Right lobe of liver (tissue), 6 donors: ENCODE data around the gene RBM33. TPM values are rescaled to one million over a fixed set of nuclear protein-coding genes. Genes with fewer than 3 reads are reported as not detected.

Experiments used
- ATAC-seq, 4 donors: fragments of 200-7000 bp; cut with Tn5 transposase; one replicate each; pipeline ENCODE4 v1.9.1; 2020; ENCODE audit warnings: mild to moderate bottlenecking in 4 of 4, moderate library complexity in 4 of 4
- DNase-seq, 3 donors: peaks; one replicate each; pipeline ENCODE4 v3.0.0-alpha.2; 2020
- H3K27ac ChIP-seq, 3 donors: fragments of 200-600 bp; one replicate each; pipeline ENCODE4 v1.8.0; 2022
- H3K27me3 ChIP-seq, 2 donors: fragments of 200-600 bp; one replicate each; pipeline ENCODE4 v1.8.0; 2022
- H3K36me3 ChIP-seq, 4 donors: fragments of 200-600 bp; sonication (generic) in 1 of 4; one replicate each; pipeline versions ENCODE4 v1.5.1 to v1.8.0; 2017 to 2022; ENCODE audit warnings: control low read depth in 1 of 4
- H3K4me1 ChIP-seq, 4 donors: fragments of 200-600 bp; sonication (generic) in 1 of 4; one replicate each; pipeline versions ENCODE4 v1.5.1 to v1.8.0; 2017 to 2022; ENCODE audit warnings: control low read depth in 1 of 4
- H3K4me3 ChIP-seq, 3 donors: fragments of 200-600 bp; one replicate each; pipeline ENCODE4 v1.8.0; 2022
- H3K9me3 ChIP-seq, 4 donors: fragments of 200-600 bp; sonication (generic) in 1 of 4; one replicate each; pipeline versions ENCODE4 v1.5.1 to v1.8.0; 2017 to 2022; ENCODE audit warnings: control low read depth in 1 of 4
- CTCF ChIP-seq, 4 donors: fragments of 200-600 bp in 3 of 4; fragments of 450-650 bp in 1 of 4; IDR thresholded peaks; one replicate each; pipeline versions ENCODE4 v1.5.1 to v1.8.0; 2016 to 2022; ENCODE audit warnings: antibody characterized with exemption in 4 of 4, mild to moderate bottlenecking in 2 of 4
- POLR2A ChIP-seq: fragments of 450-650 bp; IDR thresholded peaks from one replicate; pipeline ENCODE4 v1.6.1; 2017; ENCODE audit warnings: antibody characterized with exemption, mild to moderate bottlenecking
- WGBS: methylation state at CpG from one replicate; pipeline ENCODE4 v1.1.6; 2018; ENCODE audit warnings: low coverage, low lambda C conversion rate; ENCODE audit not compliant: insufficient coverage; ENCODE audit errors: missing lambda C conversion rate; 5-methylcytosine and 5-hydroxymethylcytosine counted together
- intact Hi-C, 2 donors: fragments of 100-400 bp; cut with DNase I; formaldehyde crosslinking; loops; one replicate each; pipeline versions ENCODE4 v1.11.2 to v1.14.1; 2022
- total RNA-seq, 6 experiments: library from RNA; depleted of rRNA in 2 of 6; stranded (reverse); fragments of >200 nt in 2 of 6; fragmentation: NEBNext Ultra II Directional in 3 of 6; extraction: Animal tissue kit (Norgen Biotek cat#: 25700) in 3 of 6; gene quantifications; one replicate each; pipeline versions ENCODE4 v1.1.0 to v1.2.4, GENCODE V29; 2016 to 2023
- donor health status: DM: no; HTN: yes; CAD: no.
- donor health status: DM: no; HTN: no; CAD: no.
- donor health status: DM: no; HTN: no; CAD: no.
- donor health status: DM: no; HTN: yes; CAD: no.
- donor health status: DM: no; HTN: yes; CAD: no.

The RBM33 gene
- total RNA-seq, 6 experiments from 2014 or later, result 24.9 to 55.1 (median 32.0) TPM

GRCh38 chr7:155749578-155749977 is 105.1 kb downstream of the RBM33 start:
- Histone ChIP-seq H3K27me3 (no peaks in the 10 kb centered on the region), H3K9me3 (no peaks in the 10 kb centered on the region), H3K27ac (no peak overlapping the region), H3K36me3 (peaks cover 7 to 29% (median 18%) of the 10 kb centered on the region in 4 donors), H3K4me1 (peaks cover 0 to 9% (median 2%) of the 10 kb centered on the region in 4 donors), H3K4me3 (no peak overlapping the region)
- intact Hi-C loops, result no loop called here
- no peak for DNase-seq
- TF ChIP-seq POLR2A, result no peak
- no peak for TF ChIP-seq CTCF (IDR thresholded peaks at IDR 0.05)
- no peak for ATAC-seq
- 80% methylated on average over 1 of the region's 3 CpGs for WGBS

- 75% methylated on average over 4 of the region's 5 CpGs for WGBS
- intact Hi-C loops, result no loop called here
- TF ChIP-seq CTCF (IDR thresholded peaks at IDR 0.05) (no peak), POLR2A (no peak)
- Histone ChIP-seq H3K4me3 (no peak overlapping the region), H3K4me1 (peaks cover 0 to 9% (median 2%) of the 10 kb centered on the region in 4 donors), H3K27ac (no peak overlapping the region), H3K9me3 (no peaks in the 10 kb centered on the region), H3K27me3 (no peaks in the 10 kb centered on the region), H3K36me3 (peaks cover under 1 to 20% (median 11%) of the 10 kb centered on the region in 4 donors)
- ATAC-seq, result no peak
- DNase-seq, result no peak
These were observed 106.0 kb downstream of the RBM33 start for GRCh38 chr7:155750255-155751125.

- 97% methylated on average over 4 of the region's 4 CpGs for WGBS
These were observed 106.9 kb downstream of the RBM33 start for GRCh38 chr7:155751409-155751808.

GRCh38 chr7:155752756-155753445 is 108.4 kb downstream of the RBM33 start:
- H3K27ac ChIP-seq, result no peak overlapping the region
- TF ChIP-seq CTCF (IDR thresholded peaks at IDR 0.05) (no peak), POLR2A (no peak)
- intact Hi-C loops, result no loop called here
- H3K27me3 ChIP-seq, result no peaks in the 10 kb centered on the region
- no peaks in the 10 kb centered on the region for H3K9me3 ChIP-seq
- H3K4me3 ChIP-seq, result no peak overlapping the region
- WGBS, result 56% methylated on average over 9 of the region's 9 CpGs
- DNase-seq (no peak), ATAC-seq (peak in 1 of 4 donors; percentile 16)
- H3K4me1 ChIP-seq, result peaks cover 0 to 9% (median 2%) of the 10 kb centered on the region in 4 donors
- H3K36me3 ChIP-seq, result peaks cover 0 to 2% (median 0%) of the 10 kb centered on the region in 4 donors

More at GRCh38 chr7:155751409-155751808, 106.9 kb downstream of the RBM33 start:
- intact Hi-C loops, result no loop called here
- H3K4me1 ChIP-seq, result peaks cover 0 to 9% (median 2%) of the 10 kb centered on the region in 4 donors
- TF ChIP-seq POLR2A (no peak), CTCF (IDR thresholded peaks at IDR 0.05) (no peak)
- H3K36me3 ChIP-seq, result peaks cover 0 to 10% (median 4%) of the 10 kb centered on the region in 4 donors
- no peak overlapping the region for H3K27ac ChIP-seq
- H3K27me3 ChIP-seq, result no peaks in the 10 kb centered on the region
- H3K4me3 ChIP-seq, result no peak overlapping the region
- ATAC-seq, result no peak
- no peaks in the 10 kb centered on the region for H3K9me3 ChIP-seq
- no peak for DNase-seq
